H1 (cell line): ENCODE data around the gene SLC25A24. TPM values are rescaled to one million over a fixed set of nuclear protein-coding genes. Genes with fewer than 3 reads are reported as not detected.

Experiments
- CTCF ChIA-PET: fragments of 300-600 bp; sonication (Branson Sonifier 250); formaldehyde crosslinking; loops from one replicate; lab custom pipeline; 2021; ENCODE audit not compliant: partially characterized antibody; lab: Charles Lee
- POLR2A ChIA-PET: fragments of 300-600 bp; sonication (Branson Sonifier 250); formaldehyde crosslinking; loops from one replicate; lab custom pipeline; 2021; ENCODE audit warnings: inconsistent platforms; ENCODE audit not compliant: partially characterized antibody; lab: Charles Lee
- DNase-seq, 2 experiments: peaks; one replicate each; pipeline versions ENCODE4 v3.0.0 to v3.0.0-alpha.2; 2010 to 2022; ENCODE audit warnings: low spot score in 2 of 2, low read depth in 1 of 2, mixed read lengths in 1 of 2
- FAIRE-seq: peaks from 2 replicates; lab custom pipeline; 2011; peaks lifted over from hg19 to GRCh38; lab: Jason Lieb, UNC
- H2AFZ ChIP-seq: 2 replicates; pipeline ENCODE4 v1.8.1; 2012; ENCODE audit warnings: low read length, inconsistent platforms
- H2AK5ac ChIP-seq: 2 replicates; pipeline ENCODE4 v1.6.1; 2013; ENCODE audit warnings: low read depth, low read length
- H2BK120ac ChIP-seq: replicated peaks from 2 replicates; pipeline ENCODE3; 2013; ENCODE audit warnings: low read depth, low read length, inconsistent platforms
- H2BK12ac ChIP-seq: 2 replicates; pipeline ENCODE4 v1.6.1; 2013; ENCODE audit warnings: low read depth, low read length
- H2BK15ac ChIP-seq: 2 replicates; pipeline ENCODE4 v1.6.1; 2013; ENCODE audit warnings: low read length
- H2BK20ac ChIP-seq: 2 replicates; pipeline ENCODE4 v1.6.1; 2013; ENCODE audit warnings: low read length
- H2BK5ac ChIP-seq: 2 replicates; pipeline ENCODE4 v1.6.1; 2013; ENCODE audit warnings: low read depth, low read length
- H3K14ac ChIP-seq: 2 replicates; pipeline ENCODE4 v1.6.1; 2013; ENCODE audit warnings: inconsistent platforms; ENCODE audit not compliant: insufficient read length
- H3K18ac ChIP-seq: 2 replicates; pipeline ENCODE4 v1.6.1; 2013; ENCODE audit warnings: low read length; ENCODE audit errors: extremely low read depth
- H3K23ac ChIP-seq: 2 replicates; pipeline ENCODE4 v1.6.1; 2013; ENCODE audit warnings: inconsistent platforms; ENCODE audit not compliant: insufficient read length
- H3K23me2 ChIP-seq: 2 replicates; pipeline ENCODE4 v1.6.1; 2013; ENCODE audit warnings: low read depth, low read length
- H3K27ac ChIP-seq: 2 replicates; pipeline ENCODE4 v1.6.1; 2011; ENCODE audit warnings: low read depth, low read length, inconsistent platforms
- H3K27me3 ChIP-seq, 4 experiments: replicated peaks in 1 of 4; 1 replicate in 1 of 4; 2 replicates in 3 of 4; pipeline versions ENCODE4 v1.6.1 to v1.8.1; 2011 to 2013; ENCODE audit warnings: low read length in 3 of 4, mild to moderate bottlenecking in 3 of 4, inconsistent platforms in 2 of 4, mixed read lengths in 2 of 4, moderate library complexity in 1 of 4; ENCODE audit not compliant: control insufficient read depth in 3 of 4, insufficient read depth in 3 of 4; ENCODE audit errors: extremely low read depth in 1 of 4
- H3K36me3 ChIP-seq, 4 experiments: 2 replicates each; pipeline versions ENCODE4 v1.6.1 to v1.8.1; 2011 to 2013; ENCODE audit warnings: mild to moderate bottlenecking in 4 of 4, low read length in 3 of 4, moderate library complexity in 2 of 4, control low read depth in 1 of 4, inconsistent platforms in 1 of 4; ENCODE audit not compliant: insufficient read depth in 4 of 4, control insufficient read depth in 2 of 4
- H3K4ac ChIP-seq: replicated peaks from 2 replicates; pipeline ENCODE3; 2013; ENCODE audit warnings: low read length, low read depth, mixed read lengths, inconsistent platforms; ENCODE audit not compliant: insufficient read length
- H3K4me1 ChIP-seq, 4 experiments: replicated peaks in 1 of 4; 1 replicate in 1 of 4; 2 replicates in 3 of 4; pipeline versions ENCODE4 v1.6.1 to v1.8.1; 2011 to 2013; ENCODE audit warnings: low read length in 3 of 4, inconsistent platforms in 2 of 4, mixed read lengths in 1 of 4; ENCODE audit not compliant: insufficient read depth in 4 of 4, control insufficient read depth in 3 of 4
- H3K4me2 ChIP-seq, 2 experiments: 2 replicates each; pipeline versions ENCODE4 v1.6.1 to v1.8.1; 2011 to 2013; ENCODE audit warnings: low read depth in 2 of 2, low read length in 2 of 2, control low read depth in 1 of 2, inconsistent platforms in 1 of 2, mild to moderate bottlenecking in 1 of 2; ENCODE audit not compliant: insufficient read depth in 1 of 2
- H3K4me3 ChIP-seq, 4 experiments: fragments of 200-600, 300-600 bp in 1 of 4; sonication (generic), shearing (Covaris generic), sonication (Bioruptor Twin) in 1 of 4; 2 replicates each; pipeline versions ENCODE4 v1.5.1 to v1.8.1; 2011 to 2016; ENCODE audit warnings: low read length in 4 of 4, low read depth in 3 of 4, control low read depth in 2 of 4, inconsistent platforms in 2 of 4, mild to moderate bottlenecking in 2 of 4, mixed read lengths in 1 of 4, moderate library complexity in 1 of 4; ENCODE audit not compliant: insufficient read depth in 2 of 4; ENCODE audit errors: extremely low read depth in 1 of 4
- H3K56ac ChIP-seq: replicated peaks from 2 replicates; pipeline ENCODE3; 2013; ENCODE audit warnings: low read depth, mild to moderate bottlenecking, mixed read lengths, low read length, inconsistent platforms; ENCODE audit not compliant: insufficient read length
- H3K79me1 ChIP-seq: 2 replicates; pipeline ENCODE4 v1.6.1; 2013; ENCODE audit warnings: low read depth, low read length, control low read depth
- H3K79me2 ChIP-seq, 2 experiments: 2 replicates each; pipeline versions ENCODE4 v1.6.1 to v1.8.1; 2012 to 2013; ENCODE audit warnings: low read length in 2 of 2, mild to moderate bottlenecking in 2 of 2, inconsistent platforms in 1 of 2; ENCODE audit not compliant: insufficient read depth in 2 of 2, control insufficient read depth in 1 of 2
- H3K9ac ChIP-seq, 4 experiments: replicated peaks in 1 of 4; 1 replicate in 1 of 4; 2 replicates in 3 of 4; pipeline versions ENCODE4 v1.6.1 to v1.8.1; 2011 to 2013; ENCODE audit warnings: low read depth in 3 of 4, low read length in 3 of 4, control low read depth in 2 of 4, mild to moderate bottlenecking in 2 of 4, moderate library complexity in 2 of 4, inconsistent platforms in 1 of 4; ENCODE audit errors: extremely low read depth in 1 of 4
- H3K9me3 ChIP-seq, 2 experiments: 2 replicates each; pipeline versions ENCODE4 v1.6.1 to v1.8.1; 2012 to 2013; ENCODE audit warnings: mild to moderate bottlenecking in 2 of 2, moderate library complexity in 2 of 2, control low read depth in 1 of 2, inconsistent platforms in 1 of 2, low read depth in 1 of 2, low read length in 1 of 2, mixed read lengths in 1 of 2; ENCODE audit not compliant: insufficient read depth in 2 of 2
- H4K20me1 ChIP-seq, 2 experiments: replicated peaks in 1 of 2; 2 replicates each; pipeline versions ENCODE3 to v1.8.1; 2011 to 2013; ENCODE audit warnings: inconsistent platforms in 2 of 2, low read length in 2 of 2, mild to moderate bottlenecking in 1 of 2; ENCODE audit not compliant: insufficient read depth in 2 of 2, control insufficient read depth in 1 of 2
- H4K5ac ChIP-seq: 2 replicates; pipeline ENCODE4 v1.6.1; 2013; ENCODE audit warnings: low read length, low read depth, mixed read lengths, inconsistent platforms; ENCODE audit not compliant: insufficient read length
- H4K8ac ChIP-seq: 2 replicates; pipeline ENCODE4 v1.8.0; 2013; ENCODE audit warnings: mild to moderate bottlenecking, moderate library complexity, low read length, inconsistent platforms; ENCODE audit not compliant: insufficient read depth; ENCODE audit errors: extremely low read depth
- H4K91ac ChIP-seq: replicated peaks from 2 replicates; pipeline ENCODE3; 2013; ENCODE audit warnings: low read length, mixed read lengths, inconsistent platforms; ENCODE audit not compliant: insufficient read length
- WGBS, 2 experiments: shearing (Covaris generic) in 1 of 2; methylation state at CpG; one replicate each; pipeline versions ENCODE4 v1.1.6 to v1.1.7; 2013 to 2015; ENCODE audit warnings: low lambda C conversion rate in 2 of 2, mixed read lengths in 2 of 2, inconsistent platforms in 1 of 2, low coverage in 1 of 2, missing lambda C conversion rate in 1 of 2; ENCODE audit not compliant: insufficient replicate concordance in 2 of 2, insufficient coverage in 1 of 2, insufficient read length in 1 of 2; ENCODE audit errors: extremely low coverage in 1 of 2, missing lambda C conversion rate in 1 of 2; 5-methylcytosine and 5-hydroxymethylcytosine counted together
- polyA plus RNA-seq, 7 experiments: library from polyadenylated mRNA; depleted of rRNA in 3 of 7; stranded (reverse) in 5 of 7; unstranded in 2 of 7; fragments of >200 nt in 5 of 7; fragments of 200-250 nt in 2 of 7; gene quantifications; 1 replicate in 5 of 7; 2 replicates in 1 of 7; 4 replicates in 1 of 7; pipeline versions ENCODE4 v1.2.1 to v1.2.3, GENCODE V29; 2011 to 2013; ENCODE audit warnings: missing spikeins in 2 of 7, mixed read lengths in 2 of 7
- total RNA-seq: library from RNA; stranded (reverse); fragmentation: NEBNext Ultra II Directional; extraction: Animal tissue kit (Norgen Biotek cat#: 25700); gene quantifications from 2 replicates; pipeline ENCODE4 v1.2.1, GENCODE V29; 2021
- TF ChIP-seq, protein P1 (sequence below): IDR thresholded peaks from 2 replicates; pipeline ENCODE4 v1.6.1; 2012; ENCODE audit warnings: inconsistent platforms

SLC25A24 gene
- total and polyA plus RNA-seq, 2 of the 8 experiments (the other 6 are each of a cell fraction or from before 2014, with no cell fraction given): 13.6 to 40.6 TPM

GRCh38 chr1:108154314-108154713, 45.8 kb downstream of the SLC25A24 start:
- no peak overlapping the region for H3K23ac ChIP-seq
- 66% methylated on average over 4 of the region's 4 CpGs; no CpG with 5 or more reads in 1 of the 2 experiments for WGBS, 2 experiments
- CTCF ChIA-PET: interaction anchor here (0.6 kb wide), 1 partner anchor 25 kb away, joined by 3 read pairs; no protein-coding TSS in a partner anchor
- no peak overlapping the region for H2BK12ac ChIP-seq
- no peak overlapping the region for H3K4me2 ChIP-seq
- H4K91ac ChIP-seq: no peak overlapping the region
- no peaks in the 10 kb centered on the region for H4K20me1 ChIP-seq
- H3K23me2 ChIP-seq: no peaks in the 10 kb centered on the region
- no peak overlapping the region for H2AFZ ChIP-seq
- H3K27me3 ChIP-seq: no peaks in the 10 kb centered on the region
- H3K4me1 ChIP-seq: no peaks in the 10 kb centered on the region
- H3K79me2 ChIP-seq: no peaks in the 10 kb centered on the region
- H3K14ac ChIP-seq: no peak overlapping the region
- DNase-seq (no peak), FAIRE-seq (no peak)
- no peak overlapping the region for H2BK120ac ChIP-seq
- H3K9me3 ChIP-seq: no peaks in the 10 kb centered on the region
- H3K18ac ChIP-seq: no peak overlapping the region
- H4K5ac ChIP-seq: no peak overlapping the region
- no peak overlapping the region for H2BK5ac ChIP-seq
- no peak overlapping the region for H3K27ac ChIP-seq
- POLR2A ChIA-PET: interaction anchor here (0.6 kb wide), 1 partner anchor 75 kb away, joined by 3 read pairs; no protein-coding TSS in a partner anchor
- H2BK20ac ChIP-seq: no peak overlapping the region
- H3K36me3 ChIP-seq: peaks cover 0 to 15% (median 5%) of the 10 kb centered on the region in 4 experiments; a peak in 5 of 8 replicates
- H3K4ac ChIP-seq: no peak overlapping the region
- H3K9ac ChIP-seq: no peak overlapping the region
- H2BK15ac ChIP-seq: no peak overlapping the region
- H3K79me1 ChIP-seq: no peaks in the 10 kb centered on the region
- H3K4me3 ChIP-seq: no peak overlapping the region
- no peak overlapping the region for H3K56ac ChIP-seq
- H2AK5ac ChIP-seq: no peak overlapping the region
- H4K8ac ChIP-seq: no peak overlapping the region
- TF ChIP-seq, protein P1, sequence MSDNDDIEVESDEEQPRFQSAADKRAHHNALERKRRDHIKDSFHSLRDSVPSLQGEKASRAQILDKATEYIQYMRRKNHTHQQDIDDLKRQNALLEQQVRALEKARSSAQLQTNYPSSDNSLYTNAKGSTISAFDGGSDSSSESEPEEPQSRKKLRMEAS: no peak
